GM19467 (cell line): Measurements from ENCODE around the gene MXRA7.
A peak's percentile ranks its signal among the peaks of the same experiment; 100 is the strongest.
"Not testable (repeated sequence)": the region's sequence is repeated elsewhere in the genome, so short reads cannot be mapped to it uniquely, and the experiment has no call there.

Source experiments
- ATAC-seq: cut with Tn5 transposase; IDR thresholded peaks from one replicate; pipeline ENCODE4 v1.9.1; 2021; ENCODE audit warnings: mild to moderate bottlenecking, moderate library complexity; ENCODE audit not compliant: unreplicated experiment

The MXRA7 gene

GRCh38 chr17:76710863-76711611 lies at the start of gene MXRA7:
Gene MXRA7, minus strand, starts transcription at chr17:76710965. Its CDS starts 19 bp downstream, at chr17:76710946.
- no peak for ATAC-seq

- ATAC-seq, result no peak
Measured at GRCh38 chr17:76758570-76758969, 47.8 kb upstream of the MXRA7 start.

GRCh38 chr17:76757256-76757655 lies 46.5 kb upstream of the MXRA7 start:
- no peak for ATAC-seq

- no peak for ATAC-seq
Measured at GRCh38 chr17:76755285-76755684, 44.5 kb upstream of the MXRA7 start.

- no peak for ATAC-seq
Measured at GRCh38 chr17:76753061-76753961, 42.5 kb upstream of the MXRA7 start.

GRCh38 chr17:76752006-76752405 lies 41.2 kb upstream of the MXRA7 start:
- ATAC-seq, result no peak

GRCh38 chr17:76751416-76751993 lies 40.7 kb upstream of the MXRA7 start:
- ATAC-seq, result no peak

- no peak for ATAC-seq
Measured at GRCh38 chr17:76748657-76749056, 37.9 kb upstream of the MXRA7 start.

GRCh38 chr17:76747716-76748363 lies 37.1 kb upstream of the MXRA7 start:
- ATAC-seq, result no peak

GRCh38 chr17:76745785-76746184 lies 35.0 kb upstream of the MXRA7 start:
- ATAC-seq, result not testable (repeated sequence)

- no peak for ATAC-seq
Measured at GRCh38 chr17:76744747-76745146, 34.0 kb upstream of the MXRA7 start.

- ATAC-seq, result no peak
Measured at GRCh38 chr17:76742958-76743357, 32.2 kb upstream of the MXRA7 start.

GRCh38 chr17:76740329-76741118 lies 29.8 kb upstream of the MXRA7 start:
- no peak for ATAC-seq

GRCh38 chr17:76739568-76740115 lies 28.9 kb upstream of the MXRA7 start:
- ATAC-seq, result not testable (repeated sequence)

GRCh38 chr17:76738468-76738850 lies 27.7 kb upstream of the MXRA7 start:
- no peak for ATAC-seq

GRCh38 chr17:76737676-76738467 lies 27.1 kb upstream of the MXRA7 start, which contains the start of gene MFSD11:
Gene MFSD11, plus strand, starts transcription at chr17:76738119. Its CDS starts 234 bp downstream, at chr17:76738353.
- peak; percentile 51 for ATAC-seq

GRCh38 chr17:76737082-76737675 lies 26.4 kb upstream of the MXRA7 start, which contains the start of gene SRSF2:
Gene SRSF2, minus strand, starts transcription at chr17:76737331. Its CDS starts 171 bp downstream, at chr17:76737160.
- ATAC-seq, result peak; percentile 66

- ATAC-seq, result peak; percentile 12
Measured at GRCh38 chr17:76736349-76737081, 25.8 kb upstream of the MXRA7 start.
